ENCODE results near the gene RALGDS. TPM values are rescaled to one million over a fixed set of nuclear protein-coding genes. Genes with fewer than 3 reads are reported as not detected.

Gene RALGDS
- total and polyA plus RNA-seq, 2 of the 13 experiments (the other 11 are each of a cell fraction or from before 2014, with no cell fraction given): 12.9 to 25.5 TPM

DNA sequence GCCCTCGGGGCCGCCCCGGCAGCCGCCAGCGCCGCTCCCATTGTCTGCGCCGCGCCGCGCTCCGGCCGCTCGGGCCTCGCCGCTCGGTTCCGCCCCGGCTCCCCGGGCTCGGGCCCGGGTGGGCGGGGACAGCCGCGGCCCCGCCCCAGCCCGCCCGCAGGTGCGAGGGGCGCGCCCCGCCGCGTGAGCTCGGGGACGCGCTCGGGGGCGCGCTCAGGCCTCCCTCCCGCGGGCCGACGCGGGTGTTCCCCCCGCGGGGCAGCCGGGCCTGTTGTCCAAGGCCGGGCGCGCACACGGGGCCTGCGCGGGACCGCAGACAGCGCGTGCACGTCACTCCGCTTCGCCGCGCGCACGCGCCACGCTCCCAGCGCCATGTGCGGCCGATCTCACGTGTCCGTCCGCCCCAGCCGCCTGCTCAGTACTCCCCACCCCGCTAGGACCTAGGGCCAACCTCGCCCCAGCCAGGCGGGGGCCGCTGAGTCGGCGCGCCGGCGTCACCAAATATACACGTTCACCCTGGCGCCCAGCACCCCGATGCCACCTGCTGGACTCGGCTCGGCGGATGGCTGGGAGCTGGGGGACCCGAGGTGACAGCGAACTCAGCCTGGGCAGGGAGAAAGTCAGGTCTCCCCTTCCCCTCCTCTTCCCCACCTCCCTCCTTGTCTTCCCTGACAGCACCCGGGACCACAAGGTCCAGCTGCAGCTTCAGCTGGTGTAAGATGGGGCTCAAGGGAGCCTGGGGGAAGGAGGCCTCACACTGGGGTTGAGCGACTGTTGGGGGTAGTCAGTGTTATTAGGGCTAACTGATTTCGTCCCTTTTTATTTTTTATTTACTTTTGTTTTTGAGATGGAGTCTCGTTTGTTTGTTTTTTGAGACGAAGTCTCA lies 28.3 kb upstream of the RALGDS start (continued):
- TF ChIP-seq, protein P1, sequence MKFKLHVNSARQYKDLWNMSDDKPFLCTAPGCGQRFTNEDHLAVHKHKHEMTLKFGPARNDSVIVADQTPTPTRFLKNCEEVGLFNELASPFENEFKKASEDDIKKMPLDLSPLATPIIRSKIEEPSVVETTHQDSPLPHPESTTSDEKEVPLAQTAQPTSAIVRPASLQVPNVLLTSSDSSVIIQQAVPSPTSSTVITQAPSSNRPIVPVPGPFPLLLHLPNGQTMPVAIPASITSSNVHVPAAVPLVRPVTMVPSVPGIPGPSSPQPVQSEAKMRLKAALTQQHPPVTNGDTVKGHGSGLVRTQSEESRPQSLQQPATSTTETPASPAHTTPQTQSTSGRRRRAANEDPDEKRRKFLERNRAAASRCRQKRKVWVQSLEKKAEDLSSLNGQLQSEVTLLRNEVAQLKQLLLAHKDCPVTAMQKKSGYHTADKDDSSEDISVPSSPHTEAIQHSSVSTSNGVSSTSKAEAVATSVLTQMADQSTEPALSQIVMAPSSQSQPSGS (CRISPR knock-in tag; IDR thresholded peaks at IDR 0.05): peak; percentile 63; the same call in 1 of the 2 replicates
- TF ChIP-seq ZNF331 (CRISPR knock-in tag; IDR thresholded peaks at IDR 0.05) (peak; percentile 52), ZNF83 (CRISPR knock-in tag; IDR thresholded peaks at IDR 0.05; ENCODE audit: borderline replicate concordance) (peak; percentile 40; the same call in 1 of the 2 replicates), ZFX (CRISPR knock-in tag; IDR thresholded peaks at IDR 0.05; ENCODE audit: low read depth) (peak; percentile 64), SKI (IDR thresholded peaks at IDR 0.05; ENCODE audit: partially characterized antibody) (peak; percentile 69), ZNF296 (CRISPR knock-in tag; conservative IDR thresholded peaks at IDR 0.05) (no peak), ZNF788 (CRISPR knock-in tag; IDR thresholded peaks at IDR 0.05; ENCODE audit: borderline replicate concordance) (peak; percentile 83; the same call in 1 of the 2 replicates), RARA (CRISPR knock-in tag; IDR thresholded peaks at IDR 0.05) (peak; percentile 40; the same call in 1 of the 2 replicates), ZNF768 (CRISPR knock-in tag; IDR thresholded peaks at IDR 0.05) (peak; percentile 69), YEATS2 (CRISPR knock-in tag; IDR thresholded peaks at IDR 0.05; ENCODE audit: borderline replicate concordance) (peak; percentile 68; the same call in 1 of the 2 replicates), SP1 (IDR thresholded peaks at IDR 0.05) (no peak), SP1 (CRISPR knock-in tag; IDR thresholded peaks at IDR 0.05) (peak; percentile 56; the same call in 1 of the 2 replicates), ATRX (CRISPR knock-in tag; IDR thresholded peaks at IDR 0.05; ENCODE audit: borderline replicate concordance) (no peak), TAF1 (CRISPR knock-in tag; IDR thresholded peaks at IDR 0.05) (peak; percentile 49; the same call in 1 of the 2 replicates), ZNF367 (CRISPR knock-in tag; IDR thresholded peaks at IDR 0.05; ENCODE audit: borderline replicate concordance) (0 out of 2 replicates have a peak, but pooled peaks have one; percentile 18), SP5 (CRISPR knock-in tag; IDR thresholded peaks at IDR 0.05; ENCODE audit: borderline replicate concordance, low read depth) (no peak), ZNF546 (CRISPR knock-in tag; conservative IDR thresholded peaks at IDR 0.05) (0 out of 2 replicates have a peak, but pooled peaks have one; percentile 42), LCORL (IDR thresholded peaks at IDR 0.05) (no peak), LCORL (CRISPR knock-in tag; IDR thresholded peaks at IDR 0.05) (peak; percentile 81; the same call in 1 of the 2 replicates)
- TF ChIP-seq, protein P2, sequence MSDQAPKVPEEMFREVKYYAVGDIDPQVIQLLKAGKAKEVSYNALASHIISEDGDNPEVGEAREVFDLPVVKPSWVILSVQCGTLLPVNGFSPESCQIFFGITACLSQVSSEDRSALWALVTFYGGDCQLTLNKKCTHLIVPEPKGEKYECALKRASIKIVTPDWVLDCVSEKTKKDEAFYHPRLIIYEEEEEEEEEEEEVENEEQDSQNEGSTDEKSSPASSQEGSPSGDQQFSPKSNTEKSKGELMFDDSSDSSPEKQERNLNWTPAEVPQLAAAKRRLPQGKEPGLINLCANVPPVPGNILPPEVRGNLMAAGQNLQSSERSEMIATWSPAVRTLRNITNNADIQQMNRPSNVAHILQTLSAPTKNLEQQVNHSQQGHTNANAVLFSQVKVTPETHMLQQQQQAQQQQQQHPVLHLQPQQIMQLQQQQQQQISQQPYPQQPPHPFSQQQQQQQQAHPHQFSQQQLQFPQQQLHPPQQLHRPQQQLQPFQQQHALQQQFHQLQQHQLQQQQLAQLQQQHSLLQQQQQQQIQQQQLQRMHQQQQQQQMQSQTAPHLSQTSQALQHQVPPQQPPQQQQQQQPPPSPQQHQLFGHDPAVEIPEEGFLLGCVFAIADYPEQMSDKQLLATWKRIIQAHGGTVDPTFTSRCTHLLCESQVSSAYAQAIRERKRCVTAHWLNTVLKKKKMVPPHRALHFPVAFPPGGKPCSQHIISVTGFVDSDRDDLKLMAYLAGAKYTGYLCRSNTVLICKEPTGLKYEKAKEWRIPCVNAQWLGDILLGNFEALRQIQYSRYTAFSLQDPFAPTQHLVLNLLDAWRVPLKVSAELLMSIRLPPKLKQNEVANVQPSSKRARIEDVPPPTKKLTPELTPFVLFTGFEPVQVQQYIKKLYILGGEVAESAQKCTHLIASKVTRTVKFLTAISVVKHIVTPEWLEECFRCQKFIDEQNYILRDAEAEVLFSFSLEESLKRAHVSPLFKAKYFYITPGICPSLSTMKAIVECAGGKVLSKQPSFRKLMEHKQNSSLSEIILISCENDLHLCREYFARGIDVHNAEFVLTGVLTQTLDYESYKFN (CRISPR knock-in tag; conservative IDR thresholded peaks at IDR 0.05): peak; percentile 39; the same call in 1 of the 2 replicates
- TF ChIP-seq, protein P3, sequence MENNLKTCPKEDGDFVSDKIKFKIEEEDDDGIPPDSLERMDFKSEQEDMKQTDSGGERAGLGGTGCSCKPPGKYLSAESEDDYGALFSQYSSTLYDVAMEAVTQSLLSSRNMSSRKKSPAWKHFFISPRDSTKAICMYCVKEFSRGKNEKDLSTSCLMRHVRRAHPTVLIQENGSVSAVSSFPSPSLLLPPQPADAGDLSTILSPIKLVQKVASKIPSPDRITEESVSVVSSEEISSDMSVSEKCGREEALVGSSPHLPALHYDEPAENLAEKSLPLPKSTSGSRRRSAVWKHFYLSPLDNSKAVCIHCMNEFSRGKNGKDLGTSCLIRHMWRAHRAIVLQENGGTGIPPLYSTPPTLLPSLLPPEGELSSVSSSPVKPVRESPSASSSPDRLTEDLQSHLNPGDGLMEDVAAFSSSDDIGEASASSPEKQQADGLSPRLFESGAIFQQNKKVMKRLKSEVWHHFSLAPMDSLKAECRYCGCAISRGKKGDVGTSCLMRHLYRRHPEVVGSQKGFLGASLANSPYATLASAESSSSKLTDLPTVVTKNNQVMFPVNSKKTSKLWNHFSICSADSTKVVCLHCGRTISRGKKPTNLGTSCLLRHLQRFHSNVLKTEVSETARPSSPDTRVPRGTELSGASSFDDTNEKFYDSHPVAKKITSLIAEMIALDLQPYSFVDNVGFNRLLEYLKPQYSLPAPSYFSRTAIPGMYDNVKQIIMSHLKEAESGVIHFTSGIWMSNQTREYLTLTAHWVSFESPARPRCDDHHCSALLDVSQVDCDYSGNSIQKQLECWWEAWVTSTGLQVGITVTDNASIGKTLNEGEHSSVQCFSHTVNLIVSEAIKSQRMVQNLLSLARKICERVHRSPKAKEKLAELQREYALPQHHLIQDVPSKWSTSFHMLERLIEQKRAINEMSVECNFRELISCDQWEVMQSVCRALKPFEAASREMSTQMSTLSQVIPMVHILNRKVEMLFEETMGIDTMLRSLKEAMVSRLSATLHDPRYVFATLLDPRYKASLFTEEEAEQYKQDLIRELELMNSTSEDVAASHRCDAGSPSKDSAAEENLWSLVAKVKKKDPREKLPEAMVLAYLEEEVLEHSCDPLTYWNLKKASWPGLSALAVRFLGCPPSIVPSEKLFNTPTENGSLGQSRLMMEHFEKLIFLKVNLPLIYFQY (CRISPR knock-in tag; IDR thresholded peaks at IDR 0.05; ENCODE audit: borderline replicate concordance): 0 out of 2 replicates have a peak, but pooled peaks have one; percentile 58
